Suppressor macrophage (primary cell): Measurements from ENCODE around the gene IMMP2L.
"Not testable (repeated sequence)": the region's sequence is repeated elsewhere in the genome, so short reads cannot be mapped to it uniquely, and the experiment has no call there.

Experiments used
- DNase-seq, 4 experiments: peaks; one replicate each; pipeline ENCODE4 v3.0.0-alpha.2; 2020 to 2022

Gene IMMP2L

DNA sequence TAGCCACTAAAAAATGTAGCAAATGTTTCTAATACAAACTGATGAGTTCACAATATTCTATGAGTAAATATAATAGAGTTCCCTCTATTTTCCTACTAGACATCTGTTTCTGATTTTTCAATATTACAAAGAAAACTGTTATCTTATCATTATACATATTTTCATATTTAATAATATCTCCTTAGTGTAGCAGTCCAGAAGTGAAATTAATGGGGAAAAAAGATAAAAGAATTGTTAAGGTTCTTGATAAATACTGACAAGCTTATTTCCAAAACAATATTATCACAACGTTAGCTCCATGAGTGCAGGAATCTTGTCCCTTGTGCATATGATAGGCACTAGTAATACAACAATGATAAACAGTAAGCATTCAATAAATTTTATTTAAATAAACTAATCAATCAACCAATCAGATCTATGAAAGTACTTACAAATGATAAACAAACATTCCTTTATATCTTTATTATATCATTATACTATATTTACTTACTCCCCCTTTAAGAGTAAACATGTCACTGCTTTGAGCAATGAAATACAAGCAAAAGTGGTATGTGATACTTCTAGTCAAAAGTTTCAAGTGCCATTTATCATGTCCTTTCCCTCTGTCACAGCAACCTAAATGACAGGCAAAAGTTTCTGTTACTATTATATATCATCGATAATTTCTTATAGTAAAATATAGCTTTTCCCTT lies 103.1 kb downstream of the IMMP2L start:
- no peak for DNase-seq

DNA sequence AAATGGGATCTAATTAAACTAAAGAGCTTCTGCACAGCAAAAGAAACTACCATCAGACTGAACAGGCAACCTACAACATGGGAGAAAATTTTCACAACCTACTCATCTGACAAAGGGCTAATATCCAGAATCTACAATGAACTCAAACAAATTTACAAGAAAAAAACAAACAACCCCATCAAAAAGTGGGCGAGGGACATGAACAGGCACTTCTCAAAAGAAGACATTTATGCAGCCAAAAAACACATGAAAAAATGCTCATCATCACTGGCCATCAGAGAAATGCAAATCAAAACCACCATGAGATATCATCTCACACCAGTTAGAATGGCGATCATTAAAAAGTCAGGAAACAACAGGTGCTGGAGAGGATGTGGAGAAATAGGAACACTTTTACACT lies 111.6 kb downstream of the IMMP2L start:
- not testable (repeated sequence) for DNase-seq

DNA sequence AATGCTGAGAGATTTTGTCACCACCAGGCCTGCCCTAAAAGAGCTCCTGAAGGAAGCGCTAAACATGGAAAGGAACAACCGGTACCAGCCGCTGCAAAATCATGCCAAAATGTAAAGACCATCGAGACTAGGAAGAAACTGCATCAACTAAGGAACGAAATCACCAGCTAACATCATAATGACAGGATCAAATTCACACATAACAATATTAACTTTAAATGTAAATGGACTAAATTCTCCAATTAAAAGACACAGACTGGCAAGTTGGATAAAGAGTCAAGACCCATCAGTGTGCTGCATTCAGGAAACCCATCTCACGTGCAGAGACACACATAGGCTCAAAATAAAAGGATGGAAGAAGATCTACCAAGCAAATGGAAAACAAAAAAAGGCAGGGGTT lies 114.8 kb downstream of the IMMP2L start:
- DNase-seq, result not testable (repeated sequence)

DNA sequence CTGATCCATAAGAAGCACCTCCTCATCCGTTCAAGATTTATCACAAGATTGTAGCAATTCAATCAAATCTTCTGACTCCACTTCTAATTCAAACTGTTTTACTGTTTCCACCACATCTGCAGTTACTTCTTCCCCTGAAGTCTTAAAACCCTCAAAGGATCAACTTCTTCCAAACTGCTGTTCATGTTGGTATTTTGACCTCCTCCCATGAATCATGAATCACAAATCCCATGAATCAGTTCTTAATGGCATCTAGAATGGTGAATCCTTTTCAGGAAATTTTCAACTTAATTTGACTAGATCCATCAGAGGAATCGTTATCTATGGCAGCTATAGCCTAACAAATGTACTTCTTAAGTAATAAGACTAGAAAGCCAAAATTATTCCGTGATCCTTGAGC lies 122.3 kb downstream of the IMMP2L start:
- DNase-seq, result no peak

GRCh38 chr7:111438369-111439289 lies 123.7 kb downstream of the IMMP2L start:
- no peak for DNase-seq

- no peak for DNase-seq
Measured at GRCh38 chr7:111437736-111438135, 124.6 kb downstream of the IMMP2L start.

- no peak for DNase-seq
Measured at GRCh38 chr7:111436608-111437007, 125.7 kb downstream of the IMMP2L start.

GRCh38 chr7:111433426-111433825 lies 128.9 kb downstream of the IMMP2L start:
- DNase-seq, result no peak

- DNase-seq, result peak in 3 of 4 experiments; percentile 2 to 45 (median 27)
Measured at GRCh38 chr7:111429781-111430180, 132.5 kb downstream of the IMMP2L start.

DNA sequence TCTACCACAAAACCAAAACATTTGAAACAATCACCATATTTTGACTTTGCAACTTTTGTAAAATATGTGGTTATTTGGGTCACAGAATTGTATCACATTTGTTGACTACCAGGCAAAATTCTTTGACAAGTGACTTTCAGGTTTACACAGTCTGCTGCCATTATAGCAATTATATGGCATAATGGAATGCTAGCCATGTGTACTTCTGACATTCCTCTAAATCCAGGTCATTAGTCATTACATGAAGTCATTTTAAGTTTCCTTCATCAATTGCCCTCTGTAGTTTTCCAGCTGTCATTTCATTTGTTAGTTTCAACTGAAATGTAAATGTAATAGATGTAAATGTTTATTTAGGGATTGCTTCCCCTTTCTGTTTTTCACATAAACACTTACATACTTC lies 137.5 kb downstream of the IMMP2L start:
- DNase-seq, result no peak

DNA sequence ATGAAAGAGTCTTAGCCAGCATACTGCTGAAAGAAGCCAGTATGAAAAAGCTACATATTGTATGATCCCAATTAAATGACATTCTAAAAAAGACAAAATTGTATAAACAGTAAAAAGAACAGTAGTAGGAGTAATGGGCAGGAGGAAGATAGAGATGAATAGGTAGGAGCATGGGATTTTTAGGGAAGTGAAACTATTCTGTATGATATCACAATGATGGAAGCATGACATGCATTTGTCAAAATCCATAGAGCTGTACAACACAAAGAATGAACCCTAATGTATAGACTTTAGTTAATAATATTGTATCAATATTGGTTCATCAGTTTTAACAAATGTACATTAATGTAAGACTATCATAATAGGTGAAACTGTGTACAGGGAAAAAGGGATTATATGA lies 147.9 kb downstream of the IMMP2L start:
- peak in 1 of 4 experiments; percentile 15 for DNase-seq

DNA sequence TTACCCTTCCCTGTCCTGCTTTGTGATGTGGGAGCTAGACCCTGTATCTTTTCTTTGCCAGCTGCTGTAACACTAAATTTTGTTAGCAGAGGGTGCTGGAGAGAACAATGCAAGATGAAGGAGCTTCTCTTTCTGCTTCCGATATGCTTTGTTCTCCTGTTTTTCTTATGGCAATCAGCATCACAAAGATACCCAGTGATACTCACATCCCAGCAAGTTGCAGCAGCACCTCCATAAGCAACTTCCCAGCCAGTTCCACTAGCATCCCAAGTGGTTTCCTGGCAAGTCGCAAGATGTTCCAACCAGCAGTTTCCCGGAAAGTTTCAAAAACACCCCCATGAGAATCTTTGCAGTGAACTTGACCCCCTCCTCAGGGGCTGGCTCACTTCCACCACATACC lies 148.6 kb downstream of the IMMP2L start:
- DNase-seq, result no peak

DNA sequence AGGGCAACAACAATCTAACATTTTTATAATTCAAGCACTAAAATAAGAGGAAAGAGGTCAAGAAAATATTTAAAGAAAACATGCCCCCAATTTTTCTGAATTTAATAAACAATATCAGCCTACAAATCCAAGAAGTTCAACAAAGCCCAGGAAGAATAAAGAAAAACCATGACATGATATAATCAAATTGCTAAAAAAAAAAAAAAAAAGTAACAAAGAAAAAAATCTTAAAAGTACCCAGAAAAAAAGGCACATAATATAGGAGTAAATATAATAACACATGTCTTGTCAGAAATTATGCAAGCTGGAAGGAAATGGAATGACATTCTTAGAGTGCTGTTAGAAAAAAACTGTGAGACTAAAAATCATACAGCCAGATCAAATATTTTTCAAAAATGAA lies 151.4 kb downstream of the IMMP2L start:
- DNase-seq, result no peak

GRCh38 chr7:111409714-111410422 lies 152.4 kb downstream of the IMMP2L start:
- no peak for DNase-seq

- no peak for DNase-seq
Measured at GRCh38 chr7:111408724-111409123, 153.6 kb downstream of the IMMP2L start.

DNA sequence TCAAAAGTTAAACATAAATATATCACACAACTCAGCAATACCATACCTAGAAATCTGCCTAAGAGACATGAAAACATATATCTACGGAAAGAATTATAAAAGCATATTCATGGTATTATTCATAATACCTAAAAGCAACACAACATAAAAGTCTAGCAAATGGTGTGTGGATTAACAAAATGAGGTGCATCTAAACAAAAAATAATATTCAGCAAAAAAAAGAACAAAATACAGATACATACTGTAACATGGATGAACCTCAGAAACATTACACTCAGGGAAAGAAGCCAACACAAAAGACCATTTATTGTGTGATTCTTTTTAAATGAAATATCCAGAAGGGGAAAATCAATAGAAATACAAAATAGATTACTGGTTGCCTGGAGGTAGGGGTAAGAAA lies 155.0 kb downstream of the IMMP2L start:
- DNase-seq, result no peak

GRCh38 chr7:111405621-111406020 lies 156.7 kb downstream of the IMMP2L start:
- no peak for DNase-seq

DNA sequence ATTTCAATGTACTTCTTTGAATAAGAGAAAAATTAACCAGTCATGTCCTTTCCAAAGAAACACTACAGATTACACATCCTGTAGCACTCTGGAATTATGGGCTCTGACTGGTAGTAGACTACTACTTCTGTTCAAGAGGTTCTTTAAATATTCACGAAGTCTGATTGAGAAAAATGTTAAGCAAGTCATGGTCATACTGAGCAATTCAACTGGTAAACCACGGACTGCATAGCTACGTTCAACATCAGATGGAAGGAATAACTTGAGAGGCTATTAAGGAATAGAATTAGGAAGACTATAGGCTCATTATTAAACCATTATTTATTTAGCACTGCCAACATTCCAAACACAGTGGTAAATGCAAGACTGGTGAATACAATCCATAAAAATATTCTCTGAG lies 160.8 kb downstream of the IMMP2L start:
- no peak for DNase-seq

DNA sequence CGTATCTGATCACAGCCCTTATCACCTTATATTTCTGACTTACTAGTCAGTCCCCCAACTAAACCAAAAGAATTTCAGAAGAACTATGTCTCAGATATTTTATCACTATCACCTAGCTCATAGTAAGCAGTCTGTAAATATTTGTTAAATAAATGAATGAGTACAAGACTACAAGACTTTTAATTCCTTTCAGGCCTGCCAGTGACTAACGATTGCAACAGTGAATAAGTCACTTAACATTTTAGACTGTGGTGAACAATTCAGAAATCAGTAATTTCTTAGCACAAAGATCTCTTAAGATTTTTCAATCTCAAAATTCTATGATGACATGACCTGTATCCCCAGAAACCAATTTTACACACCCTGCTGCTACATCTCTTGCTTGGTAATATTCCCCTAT lies 162.2 kb downstream of the IMMP2L start:
- no peak for DNase-seq

DNA sequence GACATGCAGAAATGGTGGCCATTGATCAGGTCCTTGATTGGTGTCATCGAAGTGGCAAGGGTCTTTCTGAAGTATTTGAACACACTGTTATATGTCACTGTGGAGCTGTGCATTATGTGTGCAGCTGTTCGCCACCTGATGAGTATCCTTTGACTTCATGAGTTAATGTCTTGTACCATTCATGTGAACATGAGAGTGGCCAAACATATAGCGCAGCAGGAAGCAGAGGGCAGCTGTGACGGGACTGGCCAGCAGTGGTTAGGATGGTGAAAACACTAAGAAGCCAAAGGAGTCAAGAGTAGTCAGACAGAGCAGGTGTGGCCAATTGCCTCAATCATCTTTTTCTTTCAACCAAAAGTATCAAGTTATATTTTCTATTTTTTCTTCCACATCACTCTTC lies 167.4 kb downstream of the IMMP2L start:
- no peak for DNase-seq

- no peak for DNase-seq
Measured at GRCh38 chr7:111393011-111393754, 169.1 kb downstream of the IMMP2L start.

DNA sequence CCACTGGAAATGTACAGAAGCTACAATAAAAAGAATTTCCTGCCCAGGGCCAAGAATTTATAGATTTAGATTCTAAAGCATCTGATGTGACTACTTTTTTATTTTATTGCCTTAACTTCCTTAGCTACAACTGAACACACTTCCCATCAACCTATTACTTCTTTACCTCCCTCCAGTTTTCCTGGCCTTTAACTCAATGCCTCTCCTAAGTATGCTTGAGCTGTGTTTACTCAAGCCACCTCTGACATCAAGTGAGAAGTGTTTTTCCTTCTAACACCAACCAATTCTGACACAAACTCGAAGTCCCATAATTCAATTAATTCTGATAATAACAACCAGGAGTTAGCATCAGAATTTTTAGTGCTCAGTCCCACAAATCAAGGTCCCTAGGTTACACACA lies 170.0 kb downstream of the IMMP2L start:
- no peak for DNase-seq

DNA sequence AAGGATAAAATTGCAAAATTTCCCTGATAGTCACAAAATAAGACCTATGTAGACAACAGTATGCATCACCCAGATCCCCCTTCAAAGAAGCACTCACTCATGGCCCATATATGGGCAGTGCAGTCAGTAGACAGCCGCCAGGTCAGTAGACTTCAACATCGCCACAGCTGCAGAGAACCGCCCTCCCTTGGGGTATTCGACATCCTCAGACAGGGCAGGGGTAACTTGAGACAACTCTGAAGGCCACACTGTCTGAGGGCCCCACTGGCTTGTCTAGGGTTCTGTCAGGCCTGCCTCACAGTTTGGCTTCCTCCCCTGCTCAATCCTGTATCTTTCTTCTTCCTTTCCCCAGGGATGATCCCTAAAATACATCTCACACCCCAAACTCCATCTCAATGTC lies 172.3 kb downstream of the IMMP2L start:
- DNase-seq, result no peak
